OCI-M2 (cell line): Measurements from ENCODE around the gene PI4K2B.
"Not testable (repeated sequence)": the region's sequence is repeated elsewhere in the genome, so short reads cannot be mapped to it uniquely, and the experiment has no call there.

ENCODE experiments used
- DNase-seq: peaks from one replicate; lab custom pipeline; 2025; ENCODE audit not compliant: unreplicated experiment; lab: John Stamatoyannopoulos, UW

Gene PI4K2B

GRCh38 chr4:25240754-25241210 is 6.9 kb downstream of the PI4K2B start:
- DNase-seq, result not testable (repeated sequence)

GRCh38 chr4:25242195-25242594 is 8.4 kb downstream of the PI4K2B start:
- not testable (repeated sequence) for DNase-seq

- DNase-seq, result no peak
These were observed 11.3 kb downstream of the PI4K2B start for GRCh38 chr4:25245181-25245580.

- no peak for DNase-seq
These were observed 13.1 kb downstream of the PI4K2B start for GRCh38 chr4:25246680-25247611.

GRCh38 chr4:25248875-25249274 is 15.0 kb downstream of the PI4K2B start:
- not testable (repeated sequence) for DNase-seq

GRCh38 chr4:25249494-25249893 is 15.7 kb downstream of the PI4K2B start:
- not testable (repeated sequence) for DNase-seq

GRCh38 chr4:25252230-25253070 is 18.6 kb downstream of the PI4K2B start:
- no peak for DNase-seq

GRCh38 chr4:25253071-25253445 is 19.2 kb downstream of the PI4K2B start:
- DNase-seq, result no peak

- DNase-seq, result not testable (repeated sequence)
These were observed 20.0 kb downstream of the PI4K2B start for GRCh38 chr4:25253786-25254185.

- DNase-seq, result no peak
These were observed 25.2 kb downstream of the PI4K2B start for GRCh38 chr4:25258980-25259578.

- DNase-seq, result no peak
These were observed 38.0 kb downstream of the PI4K2B start for GRCh38 chr4:25271866-25272265.

- DNase-seq, result no peak
These were observed 46.4 kb downstream of the PI4K2B start for GRCh38 chr4:25280210-25280609.

- DNase-seq, result no peak
These were observed 50.1 kb downstream of the PI4K2B start for GRCh38 chr4:25283948-25284347.

- DNase-seq, result no peak
These were observed 50.6 kb downstream of the PI4K2B start for GRCh38 chr4:25284466-25284865.

- no peak for DNase-seq
These were observed 56.7 kb downstream of the PI4K2B start for GRCh38 chr4:25290490-25291067.

- DNase-seq, result no peak
These were observed 57.4 kb downstream of the PI4K2B start for GRCh38 chr4:25291158-25291733.

GRCh38 chr4:25297528-25298242 is 63.9 kb downstream of the PI4K2B start:
- no peak for DNase-seq

- DNase-seq, result no peak
These were observed 65.8 kb downstream of the PI4K2B start for GRCh38 chr4:25299476-25300203.

- DNase-seq, result no peak
These were observed 67.6 kb downstream of the PI4K2B start for GRCh38 chr4:25301471-25301870.
